Breast epithelium (tissue), 4 donors: ENCODE measurements around the gene STOX2. TPM values are rescaled to one million over a fixed set of nuclear protein-coding genes. Genes with fewer than 3 reads are reported as not detected.

Experiments used
- DNase-seq, 2 donors: peaks; one replicate each; pipeline ENCODE4 v3.0.0-alpha.2; 2019; ENCODE audit warnings: low spot score in 2 of 2
- H3K27ac ChIP-seq, 2 donors: fragments of 200-600 bp; sonication (generic) in 1 of 2; one replicate each; pipeline ENCODE4 v1.5.1; 2016 to 2019; ENCODE audit warnings: mild to moderate bottlenecking in 1 of 2
- H3K27me3 ChIP-seq, 2 donors: fragments of 200-600 bp; sonication (generic) in 1 of 2; one replicate each; pipeline versions ENCODE4 v1.5.1 to v1.6.0; 2017 to 2019; ENCODE audit warnings: control low read depth in 1 of 2, mild to moderate bottlenecking in 1 of 2
- H3K36me3 ChIP-seq: fragments of 200-600 bp; one replicate; pipeline ENCODE4 v1.5.1; 2019
- H3K4me1 ChIP-seq, 2 donors: fragments of 200-600 bp; sonication (generic); one replicate each; pipeline ENCODE4 v1.5.1; 2016 to 2019; ENCODE audit warnings: control low read depth in 1 of 2
- H3K4me3 ChIP-seq, 3 donors: fragments of 200-600 bp; sonication (generic); 1 replicate in 2 of 3; 2 replicates in 1 of 3; pipeline ENCODE4 v1.5.1; 2016 to 2019; ENCODE audit warnings: mild to moderate bottlenecking in 3 of 3, moderate library complexity in 2 of 3
- H3K9me3 ChIP-seq, 2 donors: fragments of 200-600 bp; sonication (generic) in 1 of 2; one replicate each; pipeline ENCODE4 v1.5.1; 2016 to 2019; ENCODE audit warnings: control low read depth in 1 of 2
- POLR2A ChIP-seq: fragments of 450-650 bp; IDR thresholded peaks from one replicate; pipeline ENCODE4 v1.6.1; 2016; ENCODE audit warnings: antibody characterized with exemption, mild to moderate bottlenecking, moderate library complexity
- POLR2AphosphoS5 ChIP-seq, 3 donors: sonication (generic); formaldehyde crosslinking; IDR thresholded peaks; one replicate each; pipeline ENCODE4 v1.6.1; 2017; ENCODE audit warnings: antibody characterized with exemption in 3 of 3
- intact Hi-C: fragments of 100-400 bp; cut with DNase I; formaldehyde crosslinking; loops from one replicate; pipeline ENCODE4 v1.15.1; 2023; ENCODE audit warnings: low total_unique reads
- total RNA-seq, 3 donors: library from RNA; depleted of rRNA; stranded (reverse); fragments of >200 nt; gene quantifications; one replicate each; pipeline ENCODE4 v1.1.0, GENCODE V29; 2016
- TF ChIP-seq, protein P1 (sequence below), 3 donors: fragments of 450-650 bp; IDR thresholded peaks; one replicate each; pipeline ENCODE4 v1.5.1; 2016 to 2017; ENCODE audit warnings: antibody characterized with exemption in 3 of 3, mild to moderate bottlenecking in 3 of 3, moderate library complexity in 3 of 3

STOX2 gene
- total RNA-seq, 3 donors from 2014 or later, result 7.9 to 11.2 (median 10.7) TPM

DNA sequence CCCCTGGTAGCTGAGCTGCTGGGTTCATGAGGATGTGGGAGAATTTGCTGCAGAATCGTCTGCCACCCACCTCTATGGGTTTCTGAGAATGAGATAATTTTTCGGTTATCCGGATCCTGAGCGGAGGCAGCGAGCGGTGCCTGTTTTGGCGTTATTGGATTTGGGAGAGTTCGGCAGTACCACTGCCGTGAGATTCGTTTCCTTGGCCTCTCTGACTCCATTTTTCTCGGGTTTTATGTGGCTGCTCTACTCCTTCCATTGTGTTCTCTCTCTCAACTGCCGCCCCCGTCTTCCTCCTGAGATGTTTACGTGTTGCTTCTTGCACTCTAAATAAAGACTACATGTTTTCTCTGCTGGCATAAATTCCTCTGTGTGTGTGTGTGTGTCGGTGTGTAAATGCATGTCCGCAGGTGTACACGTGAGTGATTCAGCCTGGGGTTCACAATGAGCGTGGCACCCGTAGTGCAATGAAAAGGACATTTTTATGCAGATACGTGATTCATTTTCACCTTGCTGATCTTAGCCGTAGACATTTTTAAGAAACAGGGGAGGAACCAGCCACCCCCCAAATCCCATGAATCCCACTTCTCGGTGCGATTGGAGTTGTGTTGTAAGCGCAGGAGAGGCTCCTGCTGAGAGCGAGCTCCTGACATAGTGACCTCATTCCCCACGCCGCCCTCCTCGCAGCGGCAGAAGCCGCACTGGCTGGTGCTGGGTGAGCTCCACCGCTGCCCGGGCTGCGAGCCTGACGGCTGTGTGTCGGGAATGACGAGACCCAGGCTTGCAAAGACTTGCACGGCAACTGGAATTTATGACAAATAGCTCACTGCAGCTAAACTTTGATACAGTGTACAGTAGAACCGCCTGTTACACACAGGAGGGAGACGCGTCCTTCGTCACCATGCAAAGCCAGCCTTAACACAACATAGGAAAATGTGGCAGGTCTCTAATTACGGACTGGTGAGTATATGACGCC lies 82.2 kb downstream of the STOX2 start:
- Histone ChIP-seq H3K27ac (peak overlapping the region; percentile 73 to 84), H3K36me3 (no peaks in the 10 kb centered on the region), H3K4me1 (no peaks in the 10 kb centered on the region), H3K9me3 (no peaks in the 10 kb centered on the region), H3K4me3 (peak overlapping the region; percentile 23 to 67 (median 52)), H3K27me3 (no peaks in the 10 kb centered on the region)
- peak; percentile 62 to 71 for DNase-seq
- intact Hi-C loops, result no loop called here
- TF ChIP-seq POLR2A (no peak), POLR2AphosphoS5 (IDR thresholded peaks at IDR 0.05) (no peak)
- TF ChIP-seq, protein P1, sequence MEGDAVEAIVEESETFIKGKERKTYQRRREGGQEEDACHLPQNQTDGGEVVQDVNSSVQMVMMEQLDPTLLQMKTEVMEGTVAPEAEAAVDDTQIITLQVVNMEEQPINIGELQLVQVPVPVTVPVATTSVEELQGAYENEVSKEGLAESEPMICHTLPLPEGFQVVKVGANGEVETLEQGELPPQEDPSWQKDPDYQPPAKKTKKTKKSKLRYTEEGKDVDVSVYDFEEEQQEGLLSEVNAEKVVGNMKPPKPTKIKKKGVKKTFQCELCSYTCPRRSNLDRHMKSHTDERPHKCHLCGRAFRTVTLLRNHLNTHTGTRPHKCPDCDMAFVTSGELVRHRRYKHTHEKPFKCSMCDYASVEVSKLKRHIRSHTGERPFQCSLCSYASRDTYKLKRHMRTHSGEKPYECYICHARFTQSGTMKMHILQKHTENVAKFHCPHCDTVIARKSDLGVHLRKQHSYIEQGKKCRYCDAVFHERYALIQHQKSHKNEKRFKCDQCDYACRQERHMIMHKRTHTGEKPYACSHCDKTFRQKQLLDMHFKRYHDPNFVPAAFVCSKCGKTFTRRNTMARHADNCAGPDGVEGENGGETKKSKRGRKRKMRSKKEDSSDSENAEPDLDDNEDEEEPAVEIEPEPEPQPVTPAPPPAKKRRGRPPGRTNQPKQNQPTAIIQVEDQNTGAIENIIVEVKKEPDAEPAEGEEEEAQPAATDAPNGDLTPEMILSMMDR (IDR thresholded peaks at IDR 0.05), result no peak

DNA sequence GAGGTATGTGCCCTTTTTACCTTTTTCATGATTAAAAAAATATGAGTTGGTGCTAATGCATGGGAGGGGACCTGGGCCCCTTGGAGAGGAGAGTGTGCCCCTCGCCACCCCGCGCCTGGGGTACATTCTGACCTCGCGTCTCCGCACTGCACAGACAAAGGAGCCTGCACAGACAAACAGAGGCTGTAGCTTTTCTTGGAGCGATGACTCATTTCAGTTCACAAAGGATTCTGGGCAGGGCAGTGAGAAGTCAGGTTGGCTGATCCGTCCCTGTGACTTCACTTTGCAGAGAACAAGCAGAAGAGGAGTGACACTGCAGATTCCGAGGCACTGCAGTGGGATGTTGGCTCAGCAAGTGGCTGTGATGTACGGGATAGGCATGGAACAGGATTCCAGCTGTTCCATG lies 82.9 kb downstream of the STOX2 start:
- peak overlapping the region; percentile 73 to 84 for H3K27ac ChIP-seq
- TF ChIP-seq, protein P1 (IDR thresholded peaks at IDR 0.05), result no peak
- peak in 1 of 3 donors; percentile 5 for TF ChIP-seq POLR2AphosphoS5 (IDR thresholded peaks at IDR 0.05)
- H3K4me3 ChIP-seq, result peak overlapping the region; percentile 23 to 67 (median 52)
- no peaks in the 10 kb centered on the region for H3K4me1 ChIP-seq
- intact Hi-C loops, result no loop called here
- no peaks in the 10 kb centered on the region for H3K9me3 ChIP-seq
- no peaks in the 10 kb centered on the region for H3K36me3 ChIP-seq
- no peaks in the 10 kb centered on the region for H3K27me3 ChIP-seq
- DNase-seq, result peak; percentile 65 to 81

DNA sequence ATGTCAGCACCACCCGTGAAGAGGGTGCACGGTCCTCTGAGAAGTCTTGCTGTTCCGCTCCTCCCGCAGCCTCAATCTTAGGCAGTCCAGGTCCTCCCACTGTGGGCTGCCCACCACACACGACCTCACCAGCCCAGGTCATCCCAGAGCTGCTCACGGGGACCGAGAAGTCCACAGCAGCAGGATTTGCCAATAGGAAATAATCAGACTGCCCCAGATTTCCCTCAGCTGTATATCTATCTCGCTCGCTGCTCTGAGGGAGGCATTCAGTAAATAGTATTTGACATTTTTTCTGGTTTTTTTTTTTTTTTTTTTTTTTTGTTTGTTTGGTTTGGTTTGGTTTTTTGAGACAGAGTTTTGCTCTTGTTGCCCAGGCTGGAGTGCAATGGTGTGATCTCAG lies 83.8 kb downstream of the STOX2 start:
- no peak for DNase-seq
- intact Hi-C loops, result no loop called here
- no peak for TF ChIP-seq POLR2AphosphoS5 (IDR thresholded peaks at IDR 0.05)
- no peak for TF ChIP-seq POLR2A
- TF ChIP-seq, protein P1 (IDR thresholded peaks at IDR 0.05), result no peak
- no peaks in the 10 kb centered on the region for H3K9me3 ChIP-seq
- H3K36me3 ChIP-seq, result no peaks in the 10 kb centered on the region
- H3K27ac ChIP-seq, result peak overlapping the region; percentile 62 to 84
- H3K4me3 ChIP-seq, result no peak overlapping the region
- H3K27me3 ChIP-seq, result no peaks in the 10 kb centered on the region
- H3K4me1 ChIP-seq, result no peaks in the 10 kb centered on the region

DNA sequence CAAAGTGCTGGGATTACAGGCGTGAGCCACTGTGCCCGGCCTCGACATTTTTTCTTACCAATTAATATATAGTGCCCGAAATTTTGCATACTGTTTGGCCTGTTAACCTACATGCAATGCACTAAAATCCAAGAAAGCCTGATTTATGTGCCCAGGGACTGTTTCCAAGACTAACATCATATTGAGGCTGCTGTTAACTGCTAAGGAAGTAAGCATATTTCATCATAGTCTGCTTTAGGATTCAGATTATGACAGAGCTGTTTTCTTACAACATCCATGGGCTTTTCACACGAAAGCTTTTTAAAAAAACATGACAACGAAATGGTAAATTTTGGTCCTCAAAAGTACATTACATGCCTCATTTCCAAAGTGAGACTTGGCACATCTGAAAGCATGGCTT lies 84.4 kb downstream of the STOX2 start:
- no peaks in the 10 kb centered on the region for H3K36me3 ChIP-seq
- no peaks in the 10 kb centered on the region for H3K27me3 ChIP-seq
- no peak for DNase-seq
- H3K9me3 ChIP-seq, result no peaks in the 10 kb centered on the region
- no peak overlapping the region for H3K4me3 ChIP-seq
- H3K4me1 ChIP-seq, result no peaks in the 10 kb centered on the region
- intact Hi-C loops, result no loop called here
- TF ChIP-seq, protein P1 (IDR thresholded peaks at IDR 0.05), result no peak
- no peak for TF ChIP-seq POLR2A
- no peak for TF ChIP-seq POLR2AphosphoS5 (IDR thresholded peaks at IDR 0.05)
- no peak overlapping the region for H3K27ac ChIP-seq

DNA sequence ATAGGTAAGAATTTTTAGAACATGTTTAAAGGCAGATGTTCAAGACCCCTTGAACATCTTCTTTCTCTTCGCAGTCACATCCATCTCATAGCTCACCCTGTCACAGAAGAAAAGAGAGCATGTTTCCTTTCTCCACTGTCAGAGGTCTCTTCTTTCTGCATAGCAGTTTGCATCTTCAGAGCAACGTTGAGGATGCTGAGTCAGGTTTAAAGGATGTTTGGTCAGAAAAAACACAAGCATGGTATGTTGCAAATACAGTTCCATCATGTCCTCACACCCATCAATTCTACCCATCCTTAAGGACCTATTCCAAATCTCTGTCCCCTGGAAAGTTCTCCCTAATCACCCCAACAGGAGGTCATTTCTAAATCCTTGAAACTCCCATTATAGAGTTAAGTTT lies 84.8 kb downstream of the STOX2 start:
- Histone ChIP-seq H3K27ac (no peak overlapping the region), H3K9me3 (no peaks in the 10 kb centered on the region), H3K27me3 (no peaks in the 10 kb centered on the region), H3K4me1 (no peaks in the 10 kb centered on the region), H3K36me3 (no peaks in the 10 kb centered on the region), H3K4me3 (no peak overlapping the region)
- intact Hi-C loops, result no loop called here
- no peak for TF ChIP-seq POLR2AphosphoS5 (IDR thresholded peaks at IDR 0.05)
- DNase-seq, result no peak
